Neural cell (in vitro differentiated cells): ENCODE measurements around the gene DAG1. TPM values are rescaled to one million over a fixed set of nuclear protein-coding genes. Genes with fewer than 3 reads are reported as not detected.

Experiments used
- H2AFZ ChIP-seq: fragments of 200-600, 300-800 bp; sonication (generic), shearing (Covaris generic); 2 replicates; pipeline ENCODE4 v1.6.0; 2014; ENCODE audit warnings: low read depth, mild to moderate bottlenecking, antibody characterized with exemption, low read length, moderate library complexity
- H3F3A ChIP-seq: fragments of 200-600 bp; shearing (Covaris generic); 2 replicates; pipeline ENCODE4 v1.6.1; 2016; ENCODE audit warnings: mild to moderate bottlenecking, moderate library complexity, mixed read lengths, antibody characterized with exemption, low read length; ENCODE audit not compliant: insufficient read depth, poor library complexity, severe bottlenecking
- H3K27ac ChIP-seq: fragments of 200-600, 300-800 bp; sonication (generic), shearing (Covaris generic); 2 replicates; pipeline ENCODE4 v1.5.1; 2014; ENCODE audit warnings: mild to moderate bottlenecking, low read length, moderate library complexity
- H3K27me3 ChIP-seq: fragments of 300-800, 200-600 bp; sonication (generic), shearing (Covaris generic); 2 replicates; pipeline ENCODE4 v1.6.0; 2014; ENCODE audit warnings: mild to moderate bottlenecking, low read depth, low read length, moderate library complexity; ENCODE audit not compliant: insufficient read depth
- H3K36me3 ChIP-seq: fragments of 300-800, 200-600 bp; sonication (generic), shearing (Covaris generic); 2 replicates; pipeline ENCODE4 v1.5.1; 2014; ENCODE audit warnings: mild to moderate bottlenecking, antibody characterized with exemption, low read length, moderate library complexity; ENCODE audit not compliant: insufficient read depth
- H3K4me2 ChIP-seq: fragments of 300-800, 200-600 bp; sonication (generic), shearing (Covaris generic); 2 replicates; pipeline ENCODE4 v1.6.0; 2014; ENCODE audit warnings: mild to moderate bottlenecking, low read length
- H3K4me3 ChIP-seq: fragments of 300-800, 200-600 bp; sonication (generic), shearing (Covaris generic); 2 replicates; pipeline ENCODE4 v1.5.1; 2014; ENCODE audit warnings: mild to moderate bottlenecking, low read length, moderate library complexity
- H3K79me2 ChIP-seq: fragments of 200-600 bp; shearing (Covaris generic); replicated peaks from 2 replicates; pipeline ENCODE4 v1.6.0; 2014; ENCODE audit warnings: mild to moderate bottlenecking, low read length, moderate library complexity; ENCODE audit not compliant: insufficient read depth
- H3K9ac ChIP-seq: fragments of 300-800, 200-600 bp; sonication (generic), shearing (Covaris generic); 2 replicates; pipeline ENCODE4 v1.6.1; 2016; ENCODE audit warnings: mild to moderate bottlenecking, low read length, mixed read lengths
- H3K9me2 ChIP-seq: fragments of 200-600 bp; shearing (Covaris generic); 2 replicates; pipeline ENCODE4 v1.6.1; 2016; ENCODE audit warnings: mild to moderate bottlenecking, low read length, mixed read lengths; ENCODE audit not compliant: insufficient read depth
- H3K9me3 ChIP-seq: fragments of 200-600, 300-800 bp; sonication (generic), shearing (Covaris generic); 2 replicates; pipeline ENCODE4 v1.6.1; 2016; ENCODE audit warnings: mild to moderate bottlenecking, mixed run types, low read length, moderate library complexity, mixed read lengths
- H4K20me1 ChIP-seq: fragments of 200-600 bp; shearing (Covaris generic); 2 replicates; pipeline ENCODE4 v1.6.1; 2016; ENCODE audit warnings: mild to moderate bottlenecking, mixed run types; ENCODE audit not compliant: insufficient read depth
- CTCF ChIP-seq: fragments of 450-650 bp; IDR thresholded peaks from 2 replicates; pipeline ENCODE4 v1.5.1; 2014; ENCODE audit warnings: antibody characterized with exemption, mild to moderate bottlenecking, moderate library complexity; ENCODE audit not compliant: poor library complexity, severe bottlenecking
- EP300 ChIP-seq: fragments of 450-650 bp; conservative IDR thresholded peaks from 2 replicates; pipeline ENCODE4 v1.6.1; 2014; ENCODE audit warnings: antibody characterized with exemption, mild to moderate bottlenecking, moderate library complexity; ENCODE audit not compliant: poor library complexity, severe bottlenecking
- EZH2 ChIP-seq: fragments of 200-600, 300-800 bp; shearing (Covaris generic), sonication (generic); IDR thresholded peaks from 2 replicates; pipeline ENCODE4 v1.6.1; 2014; ENCODE audit warnings: antibody characterized with exemption, low read length, borderline replicate concordance, mild to moderate bottlenecking; ENCODE audit not compliant: insufficient read depth, poor library complexity, severe bottlenecking
- MXI1 ChIP-seq: fragments of 450-650 bp; conservative IDR thresholded peaks from 2 replicates; pipeline ENCODE4 v1.6.1; 2014; ENCODE audit warnings: antibody characterized with exemption, mild to moderate bottlenecking; ENCODE audit not compliant: poor library complexity, severe bottlenecking
- POLR2AphosphoS5 ChIP-seq: IDR thresholded peaks from 2 replicates; pipeline ENCODE4 v1.6.1; 2012
- RAD21 ChIP-seq: fragments of 450-650 bp; conservative IDR thresholded peaks from 2 replicates; pipeline ENCODE4 v1.6.1; 2014; ENCODE audit warnings: antibody characterized with exemption, mild to moderate bottlenecking, moderate library complexity
- REST ChIP-seq: IDR thresholded peaks from 2 replicates; pipeline ENCODE4 v1.6.1; 2012; ENCODE audit warnings: borderline replicate concordance
- SMC3 ChIP-seq: fragments of 450-650 bp; conservative IDR thresholded peaks from 2 replicates; pipeline ENCODE4 v1.6.1; 2014; ENCODE audit warnings: antibody characterized with exemption, mild to moderate bottlenecking, moderate library complexity; ENCODE audit not compliant: poor library complexity
- polyA plus RNA-seq: library from polyadenylated mRNA; depleted of rRNA; stranded (reverse); fragments of >200 nt; gene quantifications from 2 replicates; pipeline ENCODE4 v1.2.3, GENCODE V29; 2014

DAG1 gene
- polyA plus RNA-seq, 1 donor from 2014 or later, result 14.3 TPM

- Histone ChIP-seq H2AFZ (no peak overlapping the region), H3K36me3 (no peaks in the 10 kb centered on the region), H3F3A (no peaks in the 10 kb centered on the region), H3K9me2 (no peaks in the 10 kb centered on the region), H3K79me2 (peaks cover 19% of the 10 kb centered on the region), H4K20me1 (no peaks in the 10 kb centered on the region), H3K9ac (no peak overlapping the region), H3K4me3 (no peak overlapping the region), H3K27me3 (no peaks in the 10 kb centered on the region), H3K4me2 (no peak overlapping the region), H3K27ac (no peak overlapping the region), H3K9me3 (no peaks in the 10 kb centered on the region)
- TF ChIP-seq EP300, result no peak
- no peak for TF ChIP-seq MXI1
- TF ChIP-seq SMC3, result no peak
- no peak for TF ChIP-seq RAD21
- TF ChIP-seq CTCF, result no peak
- TF ChIP-seq EZH2, result no peak
Observed at GRCh38 chr3:49498648-49499047, 28.6 kb downstream of the DAG1 start.

GRCh38 chr3:49500205-49500731, 30.2 kb downstream of the DAG1 start:
- Histone ChIP-seq H3K9me2 (no peaks in the 10 kb centered on the region), H3F3A (no peaks in the 10 kb centered on the region), H2AFZ (no peak overlapping the region), H3K79me2 (peaks cover 23% of the 10 kb centered on the region), H3K27ac (no peak overlapping the region), H3K4me3 (no peak overlapping the region), H3K9me3 (no peaks in the 10 kb centered on the region), H4K20me1 (no peaks in the 10 kb centered on the region), H3K27me3 (no peaks in the 10 kb centered on the region), H3K36me3 (no peaks in the 10 kb centered on the region), H3K4me2 (no peak overlapping the region), H3K9ac (no peak overlapping the region)
- TF ChIP-seq CTCF (no peak), RAD21 (no peak), REST (no peak), POLR2AphosphoS5 (no peak), EP300 (no peak), EZH2 (no peak)
